ENCODE measurements around the gene CA6.

- TF ChIP-seq YY1 (IDR thresholded peaks at IDR 0.05; ENCODE audit: insufficient read depth, insufficient read length) (no peak), SUZ12 (IDR thresholded peaks at IDR 0.05; ENCODE audit: extremely low read depth, insufficient read depth, insufficient read length) (no peak)
These were observed 62.6 kb downstream of the CA6 start for GRCh38 chr1:9008236-9008635.
